GM21423 (cell line): ENCODE data around the gene DUSP14.
"Not testable (repeated sequence)": the region's sequence is repeated elsewhere in the genome, so short reads cannot be mapped to it uniquely, and the experiment has no call there.

ENCODE experiments used
- ATAC-seq: cut with Tn5 transposase; IDR thresholded peaks from one replicate; pipeline ENCODE4 v1.9.1; 2021; ENCODE audit warnings: mild to moderate bottlenecking, moderate library complexity; ENCODE audit not compliant: unreplicated experiment

Gene DUSP14

GRCh38 chr17:37483311-37484039 lies 6.2 kb upstream of the DUSP14 start:
- no peak for ATAC-seq

GRCh38 chr17:37485938-37486570 lies 3.6 kb upstream of the DUSP14 start:
- no peak for ATAC-seq

- ATAC-seq: no peak
Measured at GRCh38 chr17:37488009-37488604, 1.6 kb upstream of the DUSP14 start.

- ATAC-seq: no peak
Measured at GRCh38 chr17:37488607-37489196, 989 bp upstream of the DUSP14 start.

GRCh38 chr17:37490022-37490587 lies 414 bp downstream of the DUSP14 start:
- peak; percentile 48 for ATAC-seq

GRCh38 chr17:37490638-37491614 lies 1.2 kb downstream of the DUSP14 start:
- no peak for ATAC-seq

GRCh38 chr17:37492167-37492566 lies 2.5 kb downstream of the DUSP14 start:
- ATAC-seq: no peak

- no peak for ATAC-seq
Measured at GRCh38 chr17:37493249-37494027, 3.7 kb downstream of the DUSP14 start.

- no peak for ATAC-seq
Measured at GRCh38 chr17:37494401-37494831, 4.7 kb downstream of the DUSP14 start.

GRCh38 chr17:37494971-37495370 lies 5.3 kb downstream of the DUSP14 start:
- ATAC-seq: no peak

- no peak for ATAC-seq
Measured at GRCh38 chr17:37500378-37500777, 10.7 kb downstream of the DUSP14 start.

GRCh38 chr17:37502009-37502936 lies 12.6 kb downstream of the DUSP14 start:
- ATAC-seq: no peak

GRCh38 chr17:37503148-37503547 lies 13.5 kb downstream of the DUSP14 start:
- ATAC-seq: no peak

GRCh38 chr17:37505333-37505732 lies 15.6 kb downstream of the DUSP14 start:
- no peak for ATAC-seq

- no peak for ATAC-seq
Measured at GRCh38 chr17:37506678-37507077, 17.0 kb downstream of the DUSP14 start.

- no peak for ATAC-seq
Measured at GRCh38 chr17:37507111-37507510, 17.4 kb downstream of the DUSP14 start.

GRCh38 chr17:37510056-37510455 lies 20.4 kb downstream of the DUSP14 start:
- no peak for ATAC-seq

GRCh38 chr17:37511642-37512041 lies 22.0 kb downstream of the DUSP14 start:
- not testable (repeated sequence) for ATAC-seq
